Measurements from ENCODE around the gene PRUNE2. TPM values are rescaled to one million over a fixed set of nuclear protein-coding genes. Genes with fewer than 3 reads are reported as not detected.

The PRUNE2 gene
- total RNA-seq, 1 donor from 2014 or later, result 3.3 TPM

- H3K27me3 Mint-ChIP-seq, result peaks cover 5% of the 10 kb centered on the region
- no peaks in the 10 kb centered on the region for H3K4me1 Mint-ChIP-seq (ENCODE audit: unreplicated experiment)
- H3K4me3 Mint-ChIP-seq, result no peak overlapping the region
- no peak for TF ChIP-seq CTCF (conservative IDR thresholded peaks at IDR 0.05)
- no peaks in the 10 kb centered on the region for H3K9me3 Mint-ChIP-seq
- H3K27ac Mint-ChIP-seq, result no peak overlapping the region
- DNase-seq (ENCODE audit: extremely low spot score, unreplicated experiment), result no peak
- H3K36me3 Mint-ChIP-seq, result no peaks in the 10 kb centered on the region
Measured at GRCh38 chr9:76880210-76880609, 25.7 kb downstream of the PRUNE2 start.

- H3K4me1 Mint-ChIP-seq (ENCODE audit: unreplicated experiment), result no peaks in the 10 kb centered on the region
- H3K27me3 Mint-ChIP-seq, result peaks cover 14% of the 10 kb centered on the region
- DNase-seq (ENCODE audit: extremely low spot score, unreplicated experiment), result no peak
- no peaks in the 10 kb centered on the region for H3K9me3 Mint-ChIP-seq
- H3K27ac Mint-ChIP-seq, result no peak overlapping the region
- no peak overlapping the region for H3K4me3 Mint-ChIP-seq
- TF ChIP-seq CTCF (conservative IDR thresholded peaks at IDR 0.05), result no peak
- no peaks in the 10 kb centered on the region for H3K36me3 Mint-ChIP-seq
Measured at GRCh38 chr9:76878933-76879332, 27.0 kb downstream of the PRUNE2 start.

- no peak for DNase-seq (ENCODE audit: extremely low spot score, unreplicated experiment)
- H3K4me1 Mint-ChIP-seq (ENCODE audit: unreplicated experiment), result peaks cover 8% of the 10 kb centered on the region
- no peak for TF ChIP-seq CTCF (conservative IDR thresholded peaks at IDR 0.05)
- H3K4me3 Mint-ChIP-seq, result no peak overlapping the region
- H3K27me3 Mint-ChIP-seq, result peaks cover 21% of the 10 kb centered on the region
- no peak overlapping the region for H3K27ac Mint-ChIP-seq
- H3K36me3 Mint-ChIP-seq, result no peaks in the 10 kb centered on the region
- no peaks in the 10 kb centered on the region for H3K9me3 Mint-ChIP-seq
Measured at GRCh38 chr9:76877961-76878360, 28.0 kb downstream of the PRUNE2 start.

GRCh38 chr9:76876098-76876497 lies 29.8 kb downstream of the PRUNE2 start:
- H3K9me3 Mint-ChIP-seq, result no peaks in the 10 kb centered on the region
- H3K4me1 Mint-ChIP-seq (ENCODE audit: unreplicated experiment), result peaks cover 8% of the 10 kb centered on the region
- no peak overlapping the region for H3K4me3 Mint-ChIP-seq
- no peak for DNase-seq (ENCODE audit: extremely low spot score, unreplicated experiment)
- H3K27ac Mint-ChIP-seq, result no peak overlapping the region
- TF ChIP-seq CTCF (conservative IDR thresholded peaks at IDR 0.05), result no peak
- H3K36me3 Mint-ChIP-seq, result no peaks in the 10 kb centered on the region
- H3K27me3 Mint-ChIP-seq, result peaks cover 29% of the 10 kb centered on the region

- no peak for TF ChIP-seq CTCF (conservative IDR thresholded peaks at IDR 0.05)
- peaks cover 39% of the 10 kb centered on the region for H3K27me3 Mint-ChIP-seq
- peak overlapping the region; percentile 5 for H3K27ac Mint-ChIP-seq
- H3K4me1 Mint-ChIP-seq (ENCODE audit: unreplicated experiment), result peaks cover 12% of the 10 kb centered on the region
- no peak overlapping the region for H3K4me3 Mint-ChIP-seq
- no peaks in the 10 kb centered on the region for H3K9me3 Mint-ChIP-seq
- no peak for DNase-seq (ENCODE audit: extremely low spot score, unreplicated experiment)
- H3K36me3 Mint-ChIP-seq, result no peaks in the 10 kb centered on the region
Measured at GRCh38 chr9:76873821-76874220, 32.1 kb downstream of the PRUNE2 start.

Measured in type B pancreatic cell (in vitro differentiated cells).